ENCODE data around the gene SHISA7.

SHISA7 gene

DNA sequence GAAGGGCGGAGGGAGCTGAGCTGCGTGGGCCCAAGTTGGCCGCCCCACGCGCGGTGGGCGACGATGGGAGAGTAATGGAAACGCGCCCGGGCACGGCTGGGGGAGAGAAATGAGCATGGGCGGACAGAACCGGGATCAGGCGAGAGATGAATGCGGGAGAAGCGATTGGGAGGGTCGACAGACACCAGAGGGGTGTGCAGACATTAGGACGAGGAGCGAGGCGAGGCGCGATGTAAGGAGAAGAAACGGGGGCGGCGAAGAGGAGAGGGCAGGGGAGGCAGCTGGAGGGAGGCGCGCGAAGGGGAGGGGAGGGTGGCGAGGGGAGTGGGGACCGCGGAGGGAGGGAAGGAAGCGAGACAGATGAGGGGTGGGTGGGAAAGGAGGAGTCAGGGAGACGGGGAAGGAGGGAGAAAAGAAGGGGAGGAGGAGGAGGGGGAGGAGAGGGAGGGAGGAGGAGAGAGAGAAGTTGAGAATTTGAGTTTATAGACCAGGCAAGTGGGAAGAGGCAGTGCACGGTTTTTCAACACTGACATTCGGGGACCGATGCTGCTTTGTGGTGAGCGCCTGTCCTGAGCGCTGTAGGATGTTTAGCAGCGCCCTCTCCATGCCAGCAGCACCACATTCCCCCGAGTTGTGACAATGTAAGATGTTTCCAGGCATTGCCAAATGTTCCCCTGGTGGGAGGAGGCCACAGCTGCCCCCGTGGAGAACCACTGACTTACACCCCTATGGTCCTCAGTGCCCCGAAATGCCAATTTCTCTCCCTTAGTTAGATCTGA lies at the start of gene SHISA7:
TSS of gene SHISA7 (minus strand) at position 256 of the 779 bp plus-strand sequence. CDS start 437 bp downstream, outside the sequence.
- DNase-seq (ENCODE audit: low spot score): no peak

DNA sequence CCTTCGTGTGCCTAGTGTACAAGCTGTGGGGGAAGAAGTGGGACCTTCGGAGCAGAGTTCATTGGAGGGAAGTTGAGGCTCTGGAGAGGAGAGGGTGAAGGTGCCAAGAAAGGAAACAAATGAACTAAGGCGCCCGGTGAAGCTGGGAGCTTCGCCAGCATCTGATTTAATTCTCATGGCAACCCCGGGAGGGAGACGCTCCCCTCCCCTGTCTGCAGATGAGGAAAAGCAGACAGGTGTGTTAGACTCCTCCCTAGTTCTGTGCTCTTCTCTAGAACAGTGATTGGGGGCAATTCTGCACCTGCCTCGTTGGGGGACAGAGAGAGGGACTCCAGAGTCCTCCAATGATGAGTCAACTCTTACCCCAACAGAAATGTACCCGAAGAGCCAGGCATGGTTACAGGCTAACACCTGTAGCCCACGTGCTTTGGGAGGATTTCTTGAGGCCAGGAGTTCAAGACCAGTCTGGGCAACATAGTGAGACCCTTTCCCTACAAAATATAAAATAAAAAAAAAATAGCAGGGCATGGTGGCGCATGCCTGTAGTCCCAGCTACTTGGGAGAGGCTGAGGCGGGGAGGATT lies 49.4 kb upstream of the SHISA7 start:
- no peak for DNase-seq (ENCODE audit: low spot score)

DNA sequence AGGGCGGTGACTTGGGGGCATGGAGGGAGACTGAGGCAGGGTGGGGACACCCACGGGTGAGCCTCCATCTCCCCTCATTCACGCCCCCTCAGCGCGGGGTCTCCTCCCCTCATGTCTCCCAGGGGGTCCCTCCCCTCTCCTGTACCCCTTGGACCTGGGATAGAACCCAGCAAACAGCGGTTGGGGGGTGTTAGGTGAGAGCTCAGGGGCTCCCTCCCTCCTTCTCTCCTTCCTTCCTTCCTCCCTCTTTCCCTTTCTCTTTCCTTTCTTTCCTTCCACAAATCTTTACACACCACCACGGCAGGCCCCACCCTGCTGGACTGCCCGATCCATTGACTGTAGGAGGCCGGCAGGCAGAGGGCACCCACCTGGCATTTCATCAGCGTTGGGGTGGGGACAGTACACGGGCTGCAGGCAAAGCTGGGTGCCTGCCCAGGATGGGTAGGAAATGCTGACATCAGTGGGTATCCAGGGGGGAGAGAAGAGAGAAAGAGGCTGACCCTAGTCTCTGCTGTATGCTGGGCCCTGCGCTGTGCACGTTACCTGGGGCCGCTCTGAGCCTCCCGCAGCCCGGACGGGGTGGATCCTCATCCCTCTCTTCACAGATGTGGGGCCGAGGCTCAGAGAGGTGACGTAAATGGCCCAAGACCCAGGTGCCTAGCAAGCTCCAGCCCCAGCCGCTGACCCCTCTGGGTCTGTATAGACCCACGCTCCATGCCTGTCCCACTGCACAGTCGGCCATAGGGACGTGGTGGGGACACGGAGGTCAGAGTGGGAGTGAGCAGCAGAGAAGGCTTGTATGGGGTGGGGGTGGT lies 48.7 kb upstream of the SHISA7 start:
- DNase-seq (ENCODE audit: low spot score): no peak

DNA sequence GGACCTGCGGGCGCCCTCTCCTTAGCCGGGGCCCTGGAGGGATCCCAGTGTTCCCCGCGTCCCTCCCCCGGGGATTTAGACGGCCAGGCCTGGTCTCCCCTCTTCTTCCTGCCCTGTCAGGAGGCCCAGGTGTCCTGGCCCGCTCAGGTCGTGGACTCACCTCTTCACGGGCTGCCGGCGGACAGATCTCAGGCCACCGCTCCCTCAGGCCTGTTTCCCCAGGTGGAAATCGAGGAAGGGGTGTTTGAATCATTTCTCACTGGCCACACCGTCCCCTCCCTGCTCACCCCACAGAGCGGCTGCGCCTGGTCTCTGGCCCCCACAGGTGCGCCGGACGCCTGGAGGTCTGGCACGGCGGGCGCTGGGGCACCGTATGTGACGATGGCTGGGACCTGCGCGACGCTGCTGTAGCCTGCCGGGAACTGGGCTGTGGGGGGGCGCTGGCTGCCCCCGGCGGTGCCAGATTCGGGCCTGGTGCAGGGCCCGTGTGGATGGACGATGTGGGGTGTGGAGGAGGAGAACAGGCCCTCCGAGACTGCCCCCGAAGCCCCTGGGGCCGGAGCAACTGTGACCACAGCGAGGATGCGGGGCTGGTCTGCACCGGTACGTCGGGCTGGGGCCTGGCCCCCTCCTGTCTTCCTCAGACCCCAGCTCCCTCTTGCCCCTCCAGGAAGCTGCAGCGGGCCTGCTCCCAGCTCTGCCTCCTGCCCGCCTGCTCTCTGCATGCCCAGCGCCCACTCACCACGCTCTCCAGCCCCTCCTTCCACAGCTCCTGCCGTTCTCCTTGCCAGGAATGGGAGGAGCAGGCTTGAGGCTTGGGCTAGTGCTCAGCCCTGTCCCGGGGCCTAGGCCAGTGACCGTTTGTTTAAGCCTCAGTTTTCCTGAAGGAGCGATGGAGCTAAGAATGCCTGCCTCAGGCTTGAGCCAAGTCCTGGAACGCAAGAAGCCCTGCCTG lies 47.7 kb upstream of the SHISA7 start:
- DNase-seq (ENCODE audit: low spot score): no peak

DNA sequence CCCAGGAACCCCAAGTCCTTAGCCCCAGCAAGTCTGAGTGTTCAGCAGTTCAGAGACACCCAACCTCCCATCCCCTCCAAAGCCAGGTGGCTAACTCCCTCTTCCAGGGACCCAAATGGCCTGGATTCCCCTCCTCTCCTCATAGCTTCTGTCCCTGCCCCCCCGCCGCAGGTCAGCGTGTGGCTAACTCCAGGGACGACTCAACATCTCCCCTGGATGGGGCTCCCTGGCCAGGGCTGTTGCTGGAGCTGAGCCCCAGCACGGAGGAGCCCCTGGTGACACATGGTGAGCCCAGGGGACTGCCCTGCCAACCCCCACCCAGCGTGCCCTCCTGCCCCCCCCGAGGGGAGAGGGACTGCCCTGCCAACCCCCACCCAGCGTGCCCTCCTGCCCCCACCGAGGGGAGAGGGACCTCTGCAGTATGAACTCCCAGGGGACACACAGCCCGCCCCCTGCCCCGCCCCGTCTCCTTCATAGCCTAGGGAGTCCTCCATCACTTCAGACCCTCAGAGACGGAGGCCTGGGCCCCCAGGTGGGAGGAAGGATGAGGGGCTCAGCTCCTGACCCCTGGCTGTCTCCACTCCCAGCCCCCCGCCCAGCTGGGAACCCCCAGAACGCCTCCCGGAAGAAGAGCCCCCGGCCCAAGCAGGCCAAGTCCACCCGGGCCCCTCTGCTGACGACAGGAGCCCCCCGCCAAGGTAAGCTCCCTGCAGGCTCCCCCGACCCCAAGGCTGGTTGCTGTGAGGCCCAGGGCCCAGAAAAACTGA lies 46.8 kb upstream of the SHISA7 start:
- DNase-seq (ENCODE audit: low spot score): no peak

DNA sequence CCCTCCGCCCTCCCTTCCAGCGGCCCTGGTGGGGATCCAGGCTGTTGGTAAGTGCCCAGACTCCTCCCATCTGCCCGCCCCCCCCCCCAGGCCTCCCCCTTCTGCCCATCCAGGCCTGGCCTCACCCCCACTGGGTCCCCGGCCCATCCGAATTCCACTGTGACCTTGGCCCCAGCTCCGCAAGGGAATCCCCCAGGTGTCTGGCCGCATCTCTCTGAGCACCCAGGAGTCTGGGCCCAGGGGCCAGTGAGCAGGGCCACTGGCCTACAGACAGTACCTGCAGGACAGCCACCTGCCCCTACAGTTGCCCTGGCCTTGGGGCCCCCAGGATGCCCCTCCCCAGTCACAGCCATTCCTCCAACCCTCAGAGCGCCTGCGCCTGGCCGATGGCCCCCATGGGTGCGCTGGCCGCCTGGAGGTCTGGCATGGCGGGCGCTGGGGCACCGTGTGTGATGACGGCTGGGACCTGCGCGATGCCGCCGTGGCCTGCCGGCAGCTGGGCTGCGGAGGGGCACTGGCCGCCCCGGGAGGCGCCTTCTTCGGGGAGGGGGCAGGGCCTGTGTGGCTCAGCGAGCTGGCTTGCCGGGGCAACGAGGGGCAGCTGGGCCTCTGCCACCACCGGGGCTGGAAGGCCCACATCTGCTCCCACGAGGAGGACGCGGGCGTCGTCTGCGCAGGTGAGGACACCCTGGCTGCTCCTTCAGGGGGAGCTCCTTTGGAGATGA lies 46.0 kb upstream of the SHISA7 start:
- no peak for DNase-seq (ENCODE audit: low spot score)

DNA sequence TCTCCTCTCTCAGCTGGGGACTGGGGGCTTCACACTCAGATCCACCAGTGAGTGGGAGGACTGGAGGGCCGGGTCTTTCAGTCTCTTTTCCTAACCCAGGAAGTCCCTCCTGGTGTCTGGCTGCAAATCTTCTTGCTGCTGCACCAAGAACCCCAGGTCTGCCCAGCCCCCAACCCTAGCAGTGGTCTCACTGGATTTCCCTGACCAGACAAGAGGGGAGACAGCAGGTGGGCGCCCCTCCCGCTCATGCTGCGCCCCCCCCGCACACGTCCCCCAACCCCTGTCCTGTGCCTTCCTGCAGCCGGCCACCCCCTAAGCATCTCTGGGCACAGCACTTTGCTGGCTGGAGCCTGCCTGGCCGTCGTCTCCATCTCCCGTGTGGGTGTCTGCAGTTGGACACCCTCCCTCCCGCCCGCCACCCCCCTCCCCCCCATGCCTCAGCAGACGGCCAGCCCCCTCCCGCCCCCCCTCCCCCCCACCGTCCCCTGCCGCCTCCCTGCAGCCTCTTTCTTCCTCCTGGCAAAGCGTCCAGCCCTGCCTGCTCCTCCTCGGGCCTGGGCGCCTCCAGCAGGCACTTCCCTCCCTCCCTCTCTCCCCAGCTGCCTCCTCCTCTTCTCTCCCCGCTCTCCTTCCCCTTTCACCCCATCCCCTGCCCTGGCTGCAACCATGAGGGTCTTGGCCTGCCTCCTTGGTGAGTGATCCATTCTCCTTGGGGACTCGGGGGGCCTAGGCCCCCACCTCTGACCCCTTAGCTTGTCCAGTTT lies 45.0 kb upstream of the SHISA7 start, which contains the start of gene SSC5D:
TSS of gene SSC5D (plus strand) at position 513 of the 764 bp plus-strand sequence. CDS start at position 667, 154 bp downstream.
- DNase-seq (ENCODE audit: low spot score): peak; percentile 69

DNA sequence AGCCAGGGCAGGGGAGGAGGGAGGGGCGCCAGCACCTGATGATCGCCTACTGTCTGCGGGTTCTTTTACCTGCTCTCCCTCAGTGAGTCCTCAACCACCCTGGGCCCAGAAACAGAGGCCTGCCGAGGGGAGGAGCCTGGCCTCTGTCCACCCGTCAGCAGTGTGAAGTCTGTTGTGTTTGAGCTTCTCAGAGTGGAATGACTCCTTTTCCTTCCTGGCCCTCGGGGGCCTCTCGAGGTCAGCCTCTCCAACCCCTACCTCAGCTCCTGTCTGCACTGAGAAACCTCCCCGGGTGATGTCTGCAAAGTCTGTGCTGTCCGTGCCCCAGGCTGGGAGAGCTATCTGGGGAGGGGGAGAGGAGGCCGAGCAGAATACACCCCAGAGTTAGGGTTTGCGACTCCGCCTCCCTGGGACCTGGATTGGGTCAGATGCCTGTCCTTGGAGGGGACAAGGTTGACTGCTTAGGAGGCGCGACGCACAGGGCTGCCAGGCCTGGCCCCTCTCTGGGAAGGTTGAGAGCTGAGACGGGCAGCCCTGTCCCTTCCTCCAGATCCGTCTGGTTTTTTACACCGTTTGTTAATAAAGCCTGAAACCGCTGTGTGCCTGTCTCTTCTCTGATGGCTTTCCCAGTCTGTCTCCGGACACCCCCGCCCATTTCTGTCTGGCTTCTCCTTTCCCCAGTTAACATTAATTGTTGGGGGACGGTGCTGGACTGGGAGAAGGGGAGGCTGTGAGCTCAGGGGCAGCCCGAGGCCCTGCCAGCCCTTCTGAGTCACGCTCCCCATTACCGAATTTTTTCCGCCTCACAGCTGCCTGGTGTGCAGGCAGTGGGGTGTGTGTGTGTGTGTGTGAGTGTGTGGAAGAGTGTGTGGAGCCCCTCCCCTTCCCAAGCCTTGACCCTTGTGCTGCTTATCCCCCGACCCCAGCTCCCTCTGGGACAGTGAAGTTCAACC lies 44.1 kb upstream of the SHISA7 start:
- peak; percentile 96 for DNase-seq (ENCODE audit: low spot score)

DNA sequence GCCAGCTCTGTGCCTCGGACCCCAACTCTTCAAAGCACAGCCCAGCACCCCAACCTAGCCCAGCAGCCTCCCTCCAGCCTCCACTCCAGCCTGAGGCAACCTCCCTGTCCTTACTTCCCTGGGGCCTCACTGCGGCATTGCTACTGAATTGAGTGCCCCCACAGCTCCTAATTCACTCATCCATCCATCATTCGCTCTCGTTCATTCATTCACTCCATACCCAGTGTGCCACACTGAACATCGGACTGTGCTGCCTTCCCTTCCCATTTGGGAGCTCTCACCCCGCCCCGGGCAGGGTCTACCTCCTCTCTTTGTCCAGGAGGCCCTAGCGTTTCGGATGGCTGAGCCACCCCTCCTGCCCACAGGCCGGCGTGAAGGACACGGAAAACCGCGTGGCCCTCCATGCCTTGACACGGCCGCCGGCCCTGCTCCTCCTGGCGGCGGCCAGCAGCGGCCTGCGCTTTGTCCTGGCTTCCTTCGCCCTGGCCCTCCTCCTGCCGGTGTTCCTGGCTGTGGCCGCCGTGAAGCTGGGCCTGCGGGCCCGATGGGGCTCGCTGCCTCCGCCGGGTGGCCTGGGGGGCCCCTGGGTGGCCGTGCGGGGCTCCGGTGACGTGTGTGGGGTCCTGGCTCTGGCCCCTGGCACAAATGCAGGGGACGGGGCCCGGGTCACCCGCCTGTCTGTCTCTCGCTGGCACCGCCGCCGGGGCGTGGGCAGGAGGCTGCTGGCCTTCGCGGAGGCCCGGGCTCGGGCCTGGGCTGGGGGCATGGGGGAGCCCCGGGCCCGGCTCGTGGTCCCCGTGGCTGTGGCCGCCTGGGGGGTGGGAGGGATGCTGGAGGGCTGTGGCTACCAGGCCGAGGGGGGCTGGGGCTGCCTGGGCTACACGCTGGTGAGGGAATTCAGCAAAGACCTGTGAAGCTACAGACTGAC lies 43.2 kb upstream of the SHISA7 start:
- DNase-seq (ENCODE audit: low spot score): no peak

DNA sequence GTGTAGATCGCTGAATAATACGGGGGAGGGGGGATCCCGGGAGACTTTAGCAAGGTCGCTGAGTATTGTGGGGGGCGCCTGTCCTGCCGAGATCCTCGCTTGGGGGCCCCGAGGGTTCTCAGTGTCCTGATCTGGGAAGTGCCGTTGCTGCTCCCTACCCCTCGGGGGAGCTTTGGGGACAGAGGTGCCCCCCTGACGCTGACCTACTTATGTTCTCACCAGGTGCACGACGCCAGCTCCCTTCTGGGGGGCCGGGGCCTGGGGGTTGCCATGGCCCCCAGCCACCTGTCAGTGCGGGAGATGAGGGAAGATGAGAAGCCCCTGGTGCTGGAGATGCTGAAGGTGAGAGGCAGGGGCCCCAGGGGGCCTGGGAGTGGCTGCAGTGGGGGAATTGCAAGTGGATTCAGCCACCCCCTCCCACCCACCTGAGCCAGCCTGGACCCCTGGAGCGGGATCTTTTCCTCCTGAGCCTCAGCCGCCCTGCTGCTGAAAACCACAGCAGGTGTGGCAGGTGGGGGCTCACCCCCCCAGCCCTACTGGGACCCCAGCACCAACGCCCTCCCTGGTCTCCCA lies 42.4 kb upstream of the SHISA7 start:
- no peak for DNase-seq (ENCODE audit: low spot score)

DNA sequence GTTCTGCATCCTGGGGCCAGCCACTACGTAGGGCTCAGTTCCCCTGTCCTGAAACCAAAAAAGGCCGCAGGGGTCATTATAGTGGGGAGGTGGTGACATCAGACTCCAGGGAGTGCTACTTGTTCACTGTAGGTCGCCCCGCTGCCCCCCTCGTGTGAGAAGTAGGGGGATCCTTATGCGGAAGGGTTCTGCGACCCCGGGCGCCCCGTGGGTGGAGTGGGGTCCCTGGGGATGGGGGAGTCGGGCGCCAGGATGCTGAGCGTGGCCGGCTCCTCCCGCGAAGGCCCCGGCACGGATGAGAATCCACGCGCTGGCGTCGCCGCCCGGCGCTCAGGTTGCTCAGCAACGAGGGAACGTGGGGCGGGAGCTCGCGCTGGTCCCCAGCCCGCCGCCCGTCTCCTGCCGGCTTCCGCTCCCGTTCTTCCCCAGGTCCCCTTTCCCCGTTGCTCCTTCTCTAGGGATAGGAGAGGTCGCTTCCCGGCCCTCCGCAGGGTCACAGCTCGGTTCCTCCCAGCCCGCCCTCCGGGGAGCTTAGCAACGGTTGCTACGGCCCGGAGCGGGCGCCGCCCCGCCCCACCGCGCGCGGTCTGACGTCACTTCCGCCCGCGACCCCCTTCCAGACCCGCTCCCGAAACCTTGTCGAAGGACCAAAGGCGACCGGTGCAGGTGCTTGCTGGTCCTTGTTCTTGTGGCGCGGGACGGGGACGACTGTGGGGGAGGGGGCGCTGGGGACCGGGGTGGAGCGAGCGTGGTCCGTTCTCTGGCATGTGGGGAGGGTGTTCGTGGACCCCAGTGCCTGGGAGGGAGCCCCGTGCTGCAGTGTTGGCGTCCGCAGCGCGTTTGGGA lies 41.7 kb upstream of the SHISA7 start, which contains the start of gene NAT14:
TSS of gene NAT14 (plus strand) at position 596 of the 846 bp plus-strand sequence. CDS start 521 bp downstream, outside the sequence.
- DNase-seq (ENCODE audit: low spot score): peak; percentile 89

DNA sequence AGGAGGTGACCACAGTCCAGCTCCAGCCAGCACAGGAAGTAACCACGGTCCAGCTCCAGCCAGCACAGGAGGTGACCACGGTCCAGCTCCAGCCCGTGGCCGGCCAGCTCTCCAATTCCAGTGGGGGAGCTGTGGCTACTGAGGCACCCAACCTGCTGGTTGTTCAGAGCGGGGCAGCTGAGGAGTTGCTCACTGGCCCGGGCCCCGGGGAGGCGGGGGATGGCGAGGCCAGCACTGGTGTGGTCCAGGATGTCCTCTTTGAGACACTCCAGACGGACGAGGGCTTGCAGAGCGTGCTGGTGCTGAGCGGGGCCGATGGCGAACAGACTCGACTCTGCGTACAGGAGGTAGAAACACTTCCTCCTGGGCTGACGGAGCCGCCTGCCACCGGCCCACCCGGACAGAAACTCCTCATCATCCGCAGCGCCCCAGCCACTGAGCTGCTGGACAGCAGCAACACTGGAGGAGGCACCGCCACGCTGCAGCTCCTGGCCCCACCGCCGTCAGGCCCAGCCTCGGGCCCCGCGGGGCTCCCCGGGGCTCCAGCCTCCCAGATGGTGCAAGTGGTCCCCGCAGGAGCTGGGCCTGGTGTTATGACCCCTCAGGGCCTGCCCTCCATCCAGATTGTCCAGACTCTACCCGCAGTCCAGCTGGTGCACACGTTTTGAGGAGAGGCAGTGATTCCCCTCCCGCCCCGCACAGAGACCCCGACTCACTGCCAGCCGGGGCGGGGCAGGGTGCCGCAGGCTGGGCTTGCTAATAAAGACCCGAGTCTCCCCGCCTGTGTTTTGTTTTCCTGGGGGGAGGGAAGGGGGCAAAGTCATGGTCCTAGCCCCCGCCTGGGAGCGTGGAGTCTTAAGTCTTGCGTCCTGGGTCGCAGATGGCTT lies 40.8 kb upstream of the SHISA7 start:
- no peak for DNase-seq (ENCODE audit: low spot score)

DNA sequence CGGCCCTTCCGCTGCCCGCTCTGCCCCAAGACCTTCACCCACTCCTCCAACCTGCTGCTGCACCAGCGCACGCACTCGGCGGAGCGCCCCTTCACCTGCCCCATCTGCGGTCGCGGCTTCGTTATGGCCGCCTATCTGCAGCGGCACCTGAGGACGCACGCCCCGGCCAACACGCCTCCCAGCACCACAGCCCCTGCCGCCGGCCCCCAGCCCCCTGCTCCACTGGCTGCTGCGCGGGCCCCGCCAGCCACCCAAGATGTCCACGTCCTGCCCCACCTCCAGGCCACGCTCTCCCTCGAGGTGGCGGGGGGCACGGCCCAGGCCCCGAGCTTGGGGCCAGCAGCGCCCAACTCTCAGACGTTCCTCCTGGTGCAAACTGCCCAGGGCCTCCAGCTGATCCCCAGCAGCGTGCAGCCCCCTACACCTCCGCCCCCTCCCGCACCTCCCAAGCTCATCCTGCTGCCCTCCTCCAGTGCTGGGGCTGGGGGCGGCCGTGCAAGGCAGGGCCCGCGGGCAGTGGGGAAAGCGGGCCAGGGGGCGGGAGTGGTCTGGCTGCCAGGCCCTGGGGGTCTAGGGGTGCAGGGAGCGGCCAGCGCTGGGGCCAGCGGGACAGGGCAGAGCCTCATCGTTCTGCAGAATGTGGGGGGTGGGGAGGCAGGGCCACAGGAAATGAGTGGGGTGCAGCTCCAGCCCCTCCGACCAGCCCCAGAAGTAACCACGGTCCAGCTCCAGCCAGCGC lies 40.0 kb upstream of the SHISA7 start:
- no peak for DNase-seq (ENCODE audit: low spot score)

All from hepatic stellate cell (primary cell).